ENCODE data around the gene MBIP.
"Not testable (repeated sequence)": the region's sequence is repeated elsewhere in the genome, so short reads cannot be mapped to it uniquely, and the experiment has no call there.

The MBIP gene, protein sequence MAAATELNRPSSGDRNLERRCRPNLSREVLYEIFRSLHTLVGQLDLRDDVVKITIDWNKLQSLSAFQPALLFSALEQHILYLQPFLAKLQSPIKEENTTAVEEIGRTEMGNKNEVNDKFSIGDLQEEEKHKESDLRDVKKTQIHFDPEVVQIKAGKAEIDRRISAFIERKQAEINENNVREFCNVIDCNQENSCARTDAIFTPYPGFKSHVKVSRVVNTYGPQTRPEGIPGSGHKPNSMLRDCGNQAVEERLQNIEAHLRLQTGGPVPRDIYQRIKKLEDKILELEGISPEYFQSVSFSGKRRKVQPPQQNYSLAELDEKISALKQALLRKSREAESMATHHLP

GRCh38 chr14:36320200-36320896 lies at the start of gene MBIP:
Gene MBIP, minus strand, starts transcription at chr14:36320637. Its CDS starts 49 bp downstream, at chr14:36320588.
- DNase-seq = peak; percentile 97

DNA sequence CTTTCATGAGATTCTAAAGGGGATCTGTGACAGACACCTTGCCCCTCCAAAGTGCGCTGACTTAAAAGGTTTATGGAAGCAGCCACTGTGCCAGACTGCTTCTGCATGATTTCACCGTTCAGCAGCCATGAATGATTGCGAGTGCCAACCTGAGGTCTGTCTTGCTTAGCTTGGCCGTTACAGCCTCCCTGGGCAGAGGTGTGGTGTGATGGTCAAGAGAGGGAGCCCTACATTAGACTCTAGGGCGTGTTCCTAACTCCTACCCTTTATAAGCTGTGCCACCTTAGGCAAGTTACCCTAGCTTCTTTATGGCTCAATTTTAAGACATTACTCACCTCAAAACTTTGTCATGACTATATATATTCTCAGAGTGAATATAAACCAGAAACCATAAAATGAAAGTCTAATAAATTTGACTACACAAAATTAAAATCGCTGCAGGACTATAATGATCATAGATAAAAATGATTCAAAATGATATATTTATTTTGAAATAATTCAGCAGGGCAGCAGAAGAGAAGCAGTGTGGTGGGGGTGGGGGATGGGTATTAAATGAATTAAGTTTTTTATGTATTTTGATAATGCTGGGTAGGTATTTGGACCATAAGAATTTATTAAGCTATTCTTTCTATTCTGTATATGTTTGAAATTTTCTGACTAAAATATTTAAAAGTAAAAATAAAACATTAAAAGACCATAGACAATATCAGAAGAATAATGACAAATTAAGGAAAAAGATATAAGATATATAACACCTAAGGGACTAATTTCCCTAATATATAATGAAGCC lies 47.7 kb upstream of the MBIP start:
- DNase-seq = peak; percentile 74

- no peak for DNase-seq
Measured at GRCh38 chr14:36365766-36366165, 45.3 kb upstream of the MBIP start.

DNA sequence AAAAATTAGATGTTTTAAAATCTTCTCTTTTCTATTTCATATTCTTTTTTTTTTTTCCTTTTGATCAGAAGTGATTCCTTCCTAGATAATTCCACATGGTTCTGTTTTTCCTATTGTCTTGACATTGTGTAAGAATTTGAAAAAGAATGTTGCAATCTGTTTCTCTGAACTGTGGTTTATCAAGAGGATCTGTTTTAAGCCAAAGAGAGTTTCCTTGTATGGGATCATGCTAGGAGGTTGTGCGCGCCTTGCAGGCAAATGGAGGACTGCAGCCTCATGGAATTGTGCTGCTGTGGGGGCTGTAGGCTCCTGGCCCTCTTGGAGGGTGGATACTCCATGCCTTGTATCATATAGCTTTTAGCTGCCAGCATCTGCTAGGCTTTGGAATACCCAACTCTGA lies 43.3 kb upstream of the MBIP start:
- no peak for DNase-seq

DNA sequence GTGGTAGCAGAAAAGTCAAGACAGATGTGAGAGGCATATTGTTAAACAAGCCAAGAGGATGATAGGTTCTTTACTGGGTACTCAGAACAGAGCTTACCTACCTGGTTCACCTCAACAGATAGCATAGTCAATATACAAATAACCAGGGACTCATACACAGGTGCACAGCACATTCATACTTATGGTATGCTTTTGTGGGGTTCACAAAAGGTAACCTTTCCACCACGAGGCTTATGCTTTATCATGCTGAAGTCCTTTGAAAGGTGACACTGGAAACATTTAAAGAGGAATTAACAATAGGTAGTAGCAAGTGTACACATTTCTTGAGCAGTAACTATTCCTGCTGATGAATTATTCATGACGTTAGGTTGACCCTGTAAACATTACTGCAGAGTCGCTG lies 42.2 kb upstream of the MBIP start:
- peak; percentile 52 for DNase-seq

GRCh38 chr14:36361210-36361853 lies 40.9 kb upstream of the MBIP start:
- no peak for DNase-seq

DNA sequence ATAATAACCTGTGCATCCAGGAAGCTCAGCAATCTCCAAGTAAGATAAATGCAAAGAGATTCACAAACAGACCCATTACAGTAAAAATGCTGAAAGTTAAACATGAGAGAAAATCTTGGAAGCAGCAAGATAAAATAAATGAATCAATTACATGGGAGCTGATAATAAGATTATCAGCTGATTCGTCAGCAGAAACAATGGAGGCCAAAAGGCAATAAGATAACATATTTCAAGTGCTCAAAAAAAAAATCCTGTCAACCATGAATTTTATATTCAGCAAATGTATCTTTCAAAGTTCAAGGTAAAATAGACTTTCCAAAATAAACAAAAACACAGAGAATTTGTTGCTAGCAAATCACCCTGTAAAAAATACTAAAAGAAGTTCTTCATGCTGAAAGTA lies 36.4 kb upstream of the MBIP start:
- DNase-seq = no peak

- DNase-seq = peak; percentile 89
Measured at GRCh38 chr14:36346052-36346451, 25.6 kb upstream of the MBIP start.

DNA sequence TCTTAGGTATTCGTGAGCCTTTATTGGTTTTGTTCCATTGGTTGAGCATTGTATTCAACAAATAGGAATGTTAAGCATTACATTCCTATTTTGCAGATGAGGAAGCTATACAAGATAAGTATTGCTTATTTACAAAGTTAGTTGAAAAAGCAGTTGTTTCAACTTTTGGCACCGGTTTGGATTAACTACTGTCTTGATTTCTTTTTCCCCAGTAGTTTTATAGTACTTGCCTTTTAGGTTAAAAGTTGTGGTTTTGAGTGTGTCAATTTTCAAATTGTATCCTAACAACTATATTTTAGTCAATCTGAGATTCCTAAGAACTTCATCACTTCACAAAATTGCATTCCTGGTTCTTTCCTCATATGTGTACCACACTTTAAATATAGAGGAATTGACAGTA lies 23.8 kb upstream of the MBIP start:
- DNase-seq = no peak

- not testable (repeated sequence) for DNase-seq
Measured at GRCh38 chr14:36341811-36342210, 21.4 kb upstream of the MBIP start.

- no peak for DNase-seq
Measured at GRCh38 chr14:36340276-36340890, 19.9 kb upstream of the MBIP start.

GRCh38 chr14:36339816-36340215 lies 19.4 kb upstream of the MBIP start:
- DNase-seq = no peak

DNA sequence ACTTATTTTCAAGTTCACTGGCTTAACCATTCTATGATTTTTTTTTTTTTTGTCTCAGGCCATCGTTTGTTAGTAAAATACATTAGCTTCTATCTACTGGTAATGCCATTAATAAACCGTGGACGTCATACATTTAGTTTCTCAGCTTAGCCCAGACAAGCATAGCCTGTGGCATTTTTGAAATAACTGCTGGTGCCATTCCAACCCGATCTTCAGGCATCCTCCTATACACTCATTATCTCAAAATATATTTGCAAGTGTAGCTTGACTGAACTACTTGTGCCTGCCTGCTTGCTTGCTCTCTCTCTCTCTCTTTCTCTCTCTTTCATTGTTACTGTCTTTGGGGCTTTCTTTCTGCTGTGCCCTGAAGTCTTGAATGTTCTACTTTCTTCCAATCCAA lies 12.7 kb upstream of the MBIP start:
- no peak for DNase-seq

- not testable (repeated sequence) for DNase-seq
Measured at GRCh38 chr14:36327573-36327972, 7.1 kb upstream of the MBIP start.

GRCh38 chr14:36325853-36326252 lies 5.4 kb upstream of the MBIP start:
- no peak for DNase-seq

GRCh38 chr14:36324897-36325296 lies 4.5 kb upstream of the MBIP start:
- DNase-seq = no peak

DNA sequence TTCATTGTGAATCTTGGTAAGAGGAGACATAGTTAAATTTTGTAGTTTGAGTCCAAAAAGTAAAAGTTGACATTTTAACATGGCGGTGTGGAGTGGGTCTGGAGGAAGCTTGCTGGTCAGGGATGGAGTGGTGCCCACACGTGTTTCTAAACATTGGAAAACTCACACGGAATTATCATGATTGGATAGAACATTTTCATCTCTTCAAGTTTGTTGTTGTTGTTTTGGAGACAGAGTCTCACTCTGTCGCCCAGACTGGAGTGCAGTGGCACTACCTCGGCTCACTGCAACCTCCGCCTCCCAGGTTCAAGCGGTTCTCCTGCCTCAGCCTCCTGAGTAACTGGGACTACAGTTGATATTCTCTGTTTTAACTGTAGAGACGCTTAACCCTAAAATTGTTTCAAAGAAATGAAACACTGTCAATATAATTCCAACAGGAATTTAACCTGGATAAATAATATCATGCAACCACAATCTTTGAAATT lies 502 bp upstream of the MBIP start:
- DNase-seq = no peak

DNA sequence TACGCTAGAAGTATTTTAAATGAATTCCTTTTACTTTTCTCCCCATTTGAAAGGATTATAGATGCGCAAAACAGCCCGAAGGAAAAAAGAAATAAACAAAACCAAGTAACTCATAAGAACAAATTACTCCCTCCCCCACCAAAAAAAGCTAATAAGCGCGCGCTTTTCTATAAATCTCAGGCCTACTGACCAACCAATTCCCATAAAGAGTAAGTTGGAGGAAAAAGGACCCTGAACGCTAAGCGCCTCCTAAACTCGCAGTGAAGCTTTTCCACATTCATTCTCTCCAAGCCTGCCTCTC lies 588 bp downstream of the MBIP start:
- no peak for DNase-seq

GRCh38 chr14:36317650-36318049 lies 2.8 kb downstream of the MBIP start:
- peak; percentile 23 for DNase-seq

GRCh38 chr14:36316131-36316530 lies 4.3 kb downstream of the MBIP start:
- DNase-seq = no peak

DNA sequence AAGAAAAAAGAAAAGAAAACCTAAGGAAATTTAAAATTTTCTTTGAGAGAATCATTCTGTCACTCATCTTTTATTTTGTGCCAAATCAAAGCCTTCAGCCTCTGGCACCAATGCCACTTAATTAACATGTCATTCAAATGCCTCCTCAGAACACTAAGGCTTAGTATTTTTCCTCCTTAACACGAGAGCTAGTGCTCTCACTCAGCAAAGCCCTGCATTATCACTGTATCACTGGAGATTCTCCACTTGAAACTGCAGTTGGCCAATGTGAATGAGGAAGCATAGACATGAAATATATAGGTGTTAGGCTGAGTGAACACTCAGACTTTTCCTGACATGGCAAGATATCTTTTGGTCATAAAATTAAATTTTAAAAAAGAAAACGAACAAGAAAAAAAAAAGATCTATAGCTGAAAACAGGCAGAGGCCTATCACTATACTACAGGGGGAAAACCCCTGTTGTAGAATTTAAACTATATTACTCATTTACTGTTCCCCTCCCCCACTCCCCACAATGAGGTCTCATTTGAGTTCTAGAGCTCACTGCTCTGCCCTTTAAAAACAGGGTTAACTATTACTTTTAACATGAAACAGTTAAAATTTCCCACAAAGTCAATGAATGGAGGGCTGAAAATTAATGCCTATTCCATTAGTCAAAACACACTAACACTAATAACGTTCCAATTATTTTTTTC lies 5.1 kb downstream of the MBIP start:
- peak; percentile 54 for DNase-seq

DNA sequence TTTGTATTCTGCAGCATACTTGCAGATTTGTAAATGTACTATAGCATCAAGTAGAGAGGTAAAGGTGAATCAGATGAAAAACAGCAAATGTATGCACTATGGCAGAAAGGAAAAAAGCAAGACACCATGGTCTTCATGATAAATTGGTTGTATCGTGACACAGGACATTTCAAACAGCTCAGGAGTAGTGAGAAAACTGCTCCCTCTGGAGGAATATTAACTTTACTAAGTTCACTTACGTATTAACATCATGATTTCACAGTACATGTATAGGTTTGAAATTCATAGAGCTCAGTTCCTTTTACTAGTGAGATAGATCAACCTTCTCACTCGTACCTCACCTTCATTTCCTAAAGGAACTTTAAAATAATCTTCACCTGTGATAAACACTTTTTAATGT lies 6.5 kb downstream of the MBIP start:
- no peak for DNase-seq
